ENCODE data around the gene OXSR1. TPM values are rescaled to one million over a fixed set of nuclear protein-coding genes. Genes with fewer than 3 reads are reported as not detected.

OXSR1 gene
- total and polyA plus RNA-seq, 2 of the 13 experiments (the other 11 are each of a cell fraction or from before 2014, with no cell fraction given) = 27.4 to 32.6 TPM

- TF ChIP-seq MAZ (IDR thresholded peaks at IDR 0.05; ENCODE audit: borderline replicate concordance, low read depth, low read length) (no peak), MAZ (CRISPR knock-in tag; IDR thresholded peaks at IDR 0.05; ENCODE audit: low read depth) (no peak), ZNF34 (CRISPR knock-in tag; IDR thresholded peaks at IDR 0.05; ENCODE audit: borderline replicate concordance) (0 out of 2 replicates have a peak, but pooled peaks have one; percentile 30), TOPORS (CRISPR knock-in tag; IDR thresholded peaks at IDR 0.05) (0 out of 2 replicates have a peak, but pooled peaks have one; percentile 39), ZNF644 (CRISPR knock-in tag; IDR thresholded peaks at IDR 0.05; ENCODE audit: low read depth) (no peak), MBNL3 (CRISPR knock-in tag; conservative IDR thresholded peaks at IDR 0.05) (no peak), HNRNPUL1 (IDR thresholded peaks at IDR 0.05; ENCODE audit: low read depth, low read length) (no peak), MXD1 (CRISPR knock-in tag; IDR thresholded peaks at IDR 0.05) (no peak; the same call in 1 of the 2 replicates), ZNF574 (CRISPR knock-in tag; IDR thresholded peaks at IDR 0.05) (peak; percentile 55; the same call in 1 of the 2 replicates), STAT5B (CRISPR knock-in tag; IDR thresholded peaks at IDR 0.05) (no peak), KDM2A (CRISPR knock-in tag; IDR thresholded peaks at IDR 0.05; ENCODE audit: borderline replicate concordance, low read depth) (peak; percentile 83), IRX3 (CRISPR knock-in tag; IDR thresholded peaks at IDR 0.05; ENCODE audit: borderline replicate concordance, low read depth) (no peak), ZNF230 (CRISPR knock-in tag; IDR thresholded peaks at IDR 0.05) (no peak), RNF219 (CRISPR knock-in tag; IDR thresholded peaks at IDR 0.05) (no peak), KLF12 (CRISPR knock-in tag; IDR thresholded peaks at IDR 0.05; ENCODE audit: borderline replicate concordance) (no peak), ZKSCAN1 (IDR thresholded peaks at IDR 0.05; ENCODE audit: low read length) (no peak), RARA (CRISPR knock-in tag; IDR thresholded peaks at IDR 0.05) (0 out of 2 replicates have a peak, but pooled peaks have one; percentile 24), ZFP82 (CRISPR knock-in tag; IDR thresholded peaks at IDR 0.05; ENCODE audit: borderline replicate concordance) (no peak), MYC (CRISPR knock-in tag; IDR thresholded peaks at IDR 0.05; ENCODE audit: borderline replicate concordance) (peak; percentile 84), HMGXB3 (CRISPR knock-in tag; IDR thresholded peaks at IDR 0.05; ENCODE audit: borderline replicate concordance) (peak; percentile 44; the same call in 1 of the 2 replicates)
These were observed 47.5 kb upstream of the OXSR1 start (continued) for GRCh38 chr3:38117748-38118420.
